GM21825 (cell line): Measurements from ENCODE around the gene SEC23A.
"Not testable (repeated sequence)": the region's sequence is repeated elsewhere in the genome, so short reads cannot be mapped to it uniquely, and the experiment has no call there.

Experiments used
- ATAC-seq: cut with Tn5 transposase; IDR thresholded peaks from one replicate; pipeline ENCODE4 v1.9.1; 2021; ENCODE audit warnings: mild to moderate bottlenecking, moderate library complexity; ENCODE audit not compliant: unreplicated experiment

Gene SEC23A

DNA sequence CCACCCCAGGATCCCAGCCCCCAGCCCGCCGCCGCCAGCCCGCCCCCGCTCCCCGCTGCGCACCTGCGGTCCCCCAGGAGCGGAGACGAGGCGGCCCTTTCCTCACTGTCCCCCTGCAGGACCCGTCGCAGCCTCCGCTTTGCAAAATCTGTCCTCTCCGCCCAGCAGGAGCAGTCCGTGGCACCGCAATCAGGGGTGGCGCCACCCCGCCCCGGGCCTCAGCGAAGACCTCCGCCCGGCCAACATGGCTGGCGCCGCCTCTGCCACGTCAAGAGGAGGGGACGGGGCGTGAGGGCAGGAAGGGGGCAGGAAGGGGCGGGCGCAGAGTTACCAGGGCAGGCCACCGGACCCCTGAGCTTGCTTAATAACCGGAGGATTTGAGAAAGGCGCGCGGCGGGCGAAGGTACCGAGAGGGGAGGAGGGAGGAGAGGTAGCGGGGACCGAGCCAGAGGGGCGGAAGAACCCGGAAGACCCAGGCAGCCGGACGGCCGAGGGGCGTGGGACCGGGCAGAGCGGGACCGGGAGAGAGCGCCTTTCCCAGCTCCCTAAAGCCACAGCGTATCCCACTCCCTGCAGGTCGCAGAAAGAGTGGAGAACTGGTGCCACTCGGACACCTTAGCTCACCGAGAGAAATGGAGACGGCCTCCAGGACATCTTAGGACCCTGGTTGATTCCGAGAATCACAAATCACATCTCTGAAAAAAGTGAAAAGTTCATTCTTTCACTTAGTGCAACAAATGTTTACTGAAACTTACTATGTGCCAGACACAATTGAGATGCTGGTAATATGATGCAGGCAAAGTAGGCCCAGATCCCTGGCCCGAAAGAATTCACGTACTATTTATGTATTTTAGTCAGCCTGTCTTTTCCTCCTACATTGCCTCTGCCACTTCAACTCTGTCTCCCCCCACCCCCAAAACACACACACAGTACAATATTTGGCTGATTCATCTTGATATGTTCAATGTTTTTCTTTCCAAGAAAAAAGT, at the start of gene SEC23A:
Gene SEC23A, minus strand, starts transcription at position 267 of the 989 bp plus-strand sequence. CDS start 7,117 bp downstream, outside the sequence.
- peak; percentile 96 for ATAC-seq

DNA sequence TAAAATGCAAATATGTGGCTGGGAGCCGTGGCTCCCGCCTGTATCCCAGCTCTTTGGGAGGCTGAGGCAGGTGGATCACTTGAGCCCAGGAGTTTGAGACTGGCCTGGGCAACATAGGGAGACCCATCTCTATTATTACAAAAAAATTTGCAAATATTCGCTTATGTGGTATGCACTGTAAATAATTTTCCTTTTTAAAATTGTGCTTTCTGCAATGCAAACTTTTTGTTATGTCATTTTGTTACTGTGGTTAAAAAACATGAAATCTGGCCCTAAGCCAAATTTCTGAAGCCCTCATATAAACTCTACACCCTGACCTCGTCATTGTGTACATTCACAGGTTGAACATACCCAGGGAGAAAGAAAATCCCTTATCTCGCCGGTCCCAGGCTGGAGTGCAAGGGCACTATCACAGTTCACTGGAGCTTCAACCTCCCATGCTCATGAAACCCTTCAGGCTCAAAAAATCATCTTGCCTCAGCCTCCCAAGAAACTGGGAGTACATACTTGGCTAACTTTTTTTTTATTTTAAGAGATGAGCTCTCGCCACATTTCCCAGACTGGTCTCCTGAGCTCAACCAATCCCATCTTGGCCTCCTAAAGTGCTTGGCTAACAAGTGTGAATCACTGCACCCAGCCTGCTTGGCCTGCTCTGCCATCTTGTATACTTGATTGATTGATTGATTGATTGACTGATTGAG, 42.4 kb upstream of the SEC23A start:
- no peak for ATAC-seq

DNA sequence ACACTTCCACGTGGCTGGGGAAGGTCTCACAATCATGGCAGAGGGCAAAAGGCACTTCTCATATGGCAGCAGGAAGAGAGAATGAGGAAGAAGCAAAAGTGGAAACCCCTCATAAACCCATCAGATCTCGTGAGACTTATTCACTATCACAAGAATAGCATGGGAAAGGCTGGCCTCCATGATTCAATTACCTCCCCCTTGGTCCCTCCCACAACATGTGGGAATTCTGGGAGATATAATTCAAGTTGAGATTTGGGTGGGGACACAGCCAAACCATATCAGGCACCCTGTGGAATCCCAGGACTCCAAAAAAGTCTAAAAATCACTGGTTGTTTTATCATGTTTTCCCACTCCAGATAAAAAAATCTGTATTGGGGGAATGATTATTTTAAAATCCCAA, 40.2 kb upstream of the SEC23A start:
- not testable (repeated sequence) for ATAC-seq

DNA sequence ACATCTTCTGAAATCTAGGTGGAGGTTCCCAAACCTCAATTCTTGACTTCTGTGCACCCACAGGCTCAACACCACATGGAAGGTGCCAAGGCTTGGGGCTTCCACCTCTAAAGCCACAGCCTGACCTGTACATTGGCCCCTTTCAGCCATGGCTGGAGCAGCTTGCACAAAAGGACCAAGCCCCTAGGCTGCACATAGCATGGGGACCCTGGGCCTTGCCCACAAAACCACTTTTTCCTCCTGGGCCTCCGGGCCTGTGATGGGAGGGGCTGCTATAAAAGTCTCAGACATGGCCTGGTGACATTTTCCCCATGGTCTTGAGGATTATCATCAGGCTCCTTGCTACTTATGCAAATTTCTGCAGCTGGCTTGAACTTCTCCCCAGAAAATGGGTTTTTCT, 38.6 kb upstream of the SEC23A start:
- not testable (repeated sequence) for ATAC-seq

DNA sequence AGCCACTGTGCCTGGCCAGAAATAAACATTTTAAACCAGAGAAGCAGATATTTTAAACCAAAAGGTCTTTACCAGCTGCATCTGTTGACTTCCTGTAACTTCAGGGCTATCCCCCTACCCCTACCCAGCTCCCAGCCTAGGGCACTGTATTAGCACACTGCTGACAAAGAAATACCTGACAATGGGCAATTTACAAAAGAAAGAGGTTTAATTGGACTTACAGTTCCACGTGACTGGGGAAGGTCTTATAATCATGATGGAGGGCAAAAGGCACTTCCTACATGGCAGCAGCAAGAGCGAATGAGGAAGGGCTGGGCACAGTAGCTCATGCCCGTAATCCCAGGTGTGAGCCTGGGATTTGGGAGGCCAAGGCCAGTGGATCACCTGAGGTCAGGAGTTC, 37.1 kb upstream of the SEC23A start:
- ATAC-seq, result no peak

DNA sequence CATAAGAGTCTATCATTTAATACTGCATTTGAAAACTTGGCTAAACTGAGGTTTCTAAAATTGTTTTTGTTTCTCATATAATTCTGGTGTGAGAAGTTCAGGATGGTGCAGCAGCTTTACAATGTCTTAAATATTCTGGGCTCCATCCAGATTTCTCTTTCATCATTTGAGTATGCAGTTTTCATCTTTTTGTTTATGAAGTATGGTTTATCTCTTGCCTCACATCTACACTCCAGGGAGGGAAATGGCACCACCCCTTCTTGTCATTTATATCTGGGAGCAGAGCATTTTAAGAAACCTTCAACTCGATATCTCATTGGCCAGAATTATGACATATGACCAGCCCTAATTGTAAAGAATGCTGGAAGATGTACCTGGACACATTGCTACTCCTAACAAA, 35.4 kb upstream of the SEC23A start:
- no peak for ATAC-seq

DNA sequence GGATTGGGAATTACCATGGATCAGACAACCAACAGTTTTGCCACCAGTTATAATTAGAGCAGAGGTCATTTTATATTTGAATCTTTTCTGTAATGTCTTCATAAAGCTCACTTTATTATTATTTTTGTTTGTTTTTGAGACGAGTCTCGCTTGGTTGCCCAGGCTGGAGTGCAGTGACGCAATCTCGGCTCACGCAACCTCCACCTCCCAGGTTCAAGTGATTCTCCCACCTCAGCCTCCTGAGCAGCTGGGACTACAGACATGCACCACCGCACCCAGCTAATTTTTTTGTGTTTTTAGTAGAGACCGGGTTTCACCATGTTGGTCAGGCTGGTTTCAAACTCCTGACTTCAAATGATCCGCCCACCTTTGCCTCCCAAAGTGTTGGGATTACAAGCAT, 34.8 kb upstream of the SEC23A start:
- ATAC-seq, result not testable (repeated sequence)

DNA sequence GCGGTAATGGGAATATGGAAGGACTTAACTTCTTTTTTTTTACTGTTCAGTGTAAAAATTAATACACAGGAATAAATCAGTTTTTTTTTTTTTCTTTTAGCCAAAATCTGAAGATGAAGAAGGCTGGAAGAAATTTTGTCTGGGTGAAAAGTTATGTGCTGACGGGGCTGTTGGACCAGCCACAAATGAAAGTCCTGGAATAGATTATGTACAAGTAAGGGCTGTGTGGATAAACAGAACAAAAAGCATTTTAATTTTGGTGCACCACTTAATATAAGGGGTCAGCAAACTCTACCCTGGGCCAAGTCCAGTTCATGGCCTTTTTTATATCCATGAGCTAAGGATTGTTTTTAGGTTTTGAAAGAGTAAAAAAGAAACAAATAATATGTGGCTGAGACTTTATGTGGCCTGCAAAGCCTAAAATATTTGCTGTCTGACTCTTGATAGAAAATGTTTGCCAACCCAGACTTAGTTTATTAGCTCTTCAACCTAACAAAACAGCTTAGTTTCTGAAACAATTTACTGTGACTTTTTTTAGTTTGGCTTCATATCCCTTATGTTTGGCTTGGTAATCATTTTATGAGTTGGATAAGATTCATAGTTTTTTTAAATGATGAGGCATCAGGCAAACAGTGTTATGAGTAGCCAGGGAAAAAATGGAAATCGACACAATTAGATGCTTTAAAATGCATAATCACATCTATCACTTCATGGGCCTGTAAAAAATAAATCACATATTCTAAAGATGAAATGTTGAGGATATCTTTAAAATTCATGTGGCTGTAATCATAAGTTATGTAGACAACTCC, 19.5 kb upstream of the SEC23A start:
- no peak for ATAC-seq

DNA sequence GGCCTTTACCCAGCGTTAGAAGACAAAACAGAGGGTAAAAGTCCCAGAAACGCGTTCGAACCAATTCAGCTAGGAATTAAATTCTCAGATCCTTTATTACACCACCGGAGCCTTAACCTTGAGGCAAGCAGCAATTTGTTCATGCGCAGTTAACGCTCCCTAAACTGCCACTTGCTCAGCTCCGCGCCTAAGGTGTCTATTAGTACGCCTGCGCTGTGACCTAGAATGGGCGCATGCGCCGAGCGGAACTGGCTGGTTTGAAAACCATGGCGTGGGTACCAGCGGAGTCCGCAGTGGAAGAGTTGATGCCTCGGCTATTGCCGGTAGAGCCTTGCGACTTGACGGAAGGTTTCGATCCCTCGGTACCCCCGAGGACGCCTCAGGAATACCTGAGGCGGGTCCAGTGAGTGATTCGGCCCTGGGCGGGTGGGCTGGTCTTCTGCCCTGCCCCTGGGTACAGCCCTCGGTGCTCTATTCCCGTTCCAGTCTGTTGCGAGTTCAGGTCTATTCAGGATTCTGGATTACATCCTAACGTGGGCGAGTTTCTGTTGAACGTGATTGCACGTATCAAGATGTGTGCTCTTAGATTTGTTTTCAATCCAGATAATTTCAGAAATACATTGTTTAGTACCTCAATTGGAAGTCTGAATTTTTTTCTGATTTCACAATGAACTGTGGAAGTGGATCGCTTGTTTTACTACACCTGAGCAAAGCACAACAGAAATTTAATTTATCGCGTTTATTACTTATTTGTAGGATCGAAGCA, 11.2 kb upstream of the SEC23A start, which contains the start of gene GEMIN2:
Gene GEMIN2, plus strand, starts transcription at position 251 of the 766 bp plus-strand sequence. Its CDS starts 16 bp downstream, at position 267.
- peak; percentile 91 for ATAC-seq

DNA sequence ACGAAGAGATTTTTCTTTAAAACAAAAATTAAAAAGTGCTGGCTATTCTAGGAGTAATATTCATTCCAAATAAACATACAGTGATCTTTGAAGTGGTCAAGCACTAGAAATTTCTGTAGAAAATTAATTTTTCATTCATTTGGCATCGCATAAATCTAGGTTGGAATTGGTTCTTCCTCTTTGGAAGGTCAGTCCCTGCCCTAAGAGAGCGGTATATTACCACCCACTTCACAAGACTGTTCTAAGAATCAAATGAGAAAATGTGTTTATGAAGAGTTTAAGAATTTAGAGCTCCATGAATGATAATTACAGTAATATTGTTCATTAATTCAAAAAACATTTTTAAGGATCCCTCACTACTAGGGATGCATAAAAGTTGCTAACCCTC, 10.6 kb upstream of the SEC23A start:
- ATAC-seq, result peak; percentile 4

DNA sequence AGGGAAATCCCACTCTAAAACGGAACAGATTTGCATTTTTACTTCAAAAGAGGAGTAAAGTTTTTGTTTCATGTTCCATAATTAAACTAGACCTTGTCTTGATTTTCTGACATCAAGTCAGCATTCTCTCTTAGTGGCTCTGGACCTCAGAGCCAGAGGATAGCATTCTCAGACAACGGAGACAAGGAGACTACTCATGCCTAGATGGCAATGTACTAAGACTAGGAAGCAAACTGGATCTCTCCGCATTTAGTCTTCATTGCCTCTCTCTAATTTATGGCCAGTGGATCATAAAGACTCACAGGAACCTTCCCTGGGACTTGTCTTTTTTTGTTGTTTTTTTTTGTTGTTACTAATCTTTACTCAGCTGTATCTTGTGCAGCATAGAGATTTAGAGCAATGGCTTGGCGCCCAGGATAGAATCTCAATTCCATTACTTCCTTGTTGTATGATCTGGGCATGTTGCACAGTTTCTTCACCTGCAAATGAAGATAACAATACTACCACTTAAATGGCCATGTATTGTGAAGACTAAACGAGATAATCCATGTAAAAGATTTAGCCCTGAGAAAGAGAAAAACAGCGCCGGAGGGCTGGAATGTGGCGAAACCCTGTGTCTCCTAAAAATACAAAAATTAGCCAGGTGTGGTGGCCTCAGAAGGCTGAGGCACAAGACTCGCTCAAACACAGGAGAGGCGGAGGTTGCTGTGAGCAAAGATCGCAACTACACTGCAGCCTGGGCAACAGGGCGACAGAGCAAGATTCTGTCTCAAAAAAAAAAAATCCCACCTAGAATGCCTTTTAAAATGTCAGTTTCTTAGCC, 7.1 kb upstream of the SEC23A start:
- ATAC-seq, result no peak

DNA sequence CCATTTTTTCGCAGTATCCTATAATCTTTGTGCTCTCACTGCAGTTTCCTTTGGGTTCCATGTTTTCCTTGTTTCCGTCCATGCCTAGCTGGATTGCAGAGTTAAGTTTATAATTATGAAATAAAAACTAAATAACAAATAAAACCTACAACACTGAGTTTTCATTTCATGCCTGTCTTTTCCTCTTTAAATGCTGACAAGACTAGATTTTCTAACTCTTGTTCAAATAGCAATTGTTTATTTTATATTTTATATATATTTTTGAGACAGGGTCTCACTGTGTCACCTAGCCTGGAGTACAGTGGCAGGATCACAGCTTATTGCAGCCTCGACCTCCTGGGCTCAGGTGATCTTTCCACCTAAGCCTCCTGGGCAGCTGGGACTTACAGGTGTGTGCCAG, 5.8 kb upstream of the SEC23A start:
- ATAC-seq, result no peak

DNA sequence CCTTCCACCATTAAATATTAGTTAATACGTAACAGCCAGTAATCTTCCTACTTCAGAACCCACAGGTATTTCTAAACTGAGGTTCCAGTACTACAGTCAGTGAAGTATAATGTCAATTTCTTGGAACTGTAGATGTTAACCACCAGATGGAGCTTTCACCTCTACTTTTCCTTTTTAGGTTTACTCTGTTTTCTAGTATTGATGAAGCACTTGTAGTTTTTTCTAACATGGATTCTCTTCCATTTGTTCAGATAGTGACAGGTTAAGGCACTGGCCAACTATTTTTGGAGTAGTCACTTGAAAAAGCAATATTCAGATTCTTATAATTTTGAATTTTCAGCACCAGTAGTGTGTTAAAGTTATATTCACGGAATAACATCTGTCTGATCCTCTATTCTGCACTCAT, 4.6 kb upstream of the SEC23A start:
- ATAC-seq, result no peak

DNA sequence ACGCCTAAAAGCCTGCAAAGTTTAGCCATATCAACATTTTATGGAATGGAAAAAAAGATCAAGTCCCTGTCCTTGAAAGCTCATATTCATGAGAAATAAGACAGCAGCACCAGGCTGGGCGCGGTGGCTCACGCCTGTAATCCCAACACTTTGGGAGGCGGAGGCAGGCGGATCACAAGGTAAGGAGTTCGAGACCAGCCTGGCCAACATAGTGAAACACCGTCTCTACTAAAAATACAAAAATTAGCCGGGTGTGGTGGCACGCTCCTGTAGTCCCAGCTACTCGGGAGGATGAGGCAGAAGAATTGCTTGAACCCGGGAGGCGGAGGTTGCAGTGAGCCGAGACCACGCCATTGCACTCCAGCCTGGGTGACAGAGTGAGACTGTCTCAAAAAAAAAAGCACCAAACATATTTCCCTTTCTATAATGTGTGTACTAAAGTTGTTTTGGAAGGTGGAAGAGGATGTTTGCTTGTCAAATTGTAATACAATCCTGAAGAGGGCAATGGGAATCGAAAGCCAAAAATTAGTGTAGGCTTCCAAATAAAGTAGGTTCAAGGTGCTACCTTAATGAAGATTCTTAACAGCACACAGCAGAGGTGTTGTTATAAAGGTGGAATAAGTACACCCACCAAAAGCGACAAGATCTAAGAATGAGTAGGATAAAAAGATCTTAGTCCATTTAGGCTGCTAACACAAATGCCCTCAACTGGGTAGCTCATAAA, 1.2 kb upstream of the SEC23A start:
- not testable (repeated sequence) for ATAC-seq

DNA sequence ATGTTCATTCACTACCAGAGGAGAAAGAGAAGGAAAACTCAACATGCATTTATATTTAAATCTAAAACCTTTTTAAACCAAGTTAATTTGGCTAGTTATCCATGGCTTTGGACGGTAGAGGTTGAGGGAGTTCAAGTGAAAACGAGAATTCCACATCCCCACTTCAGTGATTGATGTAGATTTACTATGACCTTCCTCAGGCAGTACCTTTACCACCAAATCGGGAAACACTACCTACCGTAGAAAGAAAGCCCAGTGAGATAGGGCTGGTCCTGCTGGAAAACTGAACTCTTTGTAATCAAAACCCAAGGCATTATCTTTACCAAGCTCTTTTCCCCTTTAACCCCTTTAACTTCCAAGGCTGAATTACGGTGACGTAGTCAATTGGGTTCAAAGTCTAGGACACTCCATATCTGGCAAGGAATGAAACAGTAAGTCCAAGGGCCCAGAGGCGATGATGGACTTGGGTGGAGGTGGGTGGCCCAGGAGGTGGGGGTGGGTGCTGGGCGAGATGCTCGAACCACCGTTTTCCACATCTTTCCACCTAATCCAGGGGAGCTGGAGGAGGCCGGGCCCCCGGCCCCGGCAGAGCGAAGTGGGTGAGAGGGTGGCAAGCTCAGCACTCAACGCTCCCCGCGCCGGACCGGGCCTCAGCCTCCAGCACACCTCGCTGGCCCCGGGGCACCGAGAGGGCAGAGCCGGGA, 618 bp downstream of the SEC23A start:
- ATAC-seq, result peak; percentile 8

DNA sequence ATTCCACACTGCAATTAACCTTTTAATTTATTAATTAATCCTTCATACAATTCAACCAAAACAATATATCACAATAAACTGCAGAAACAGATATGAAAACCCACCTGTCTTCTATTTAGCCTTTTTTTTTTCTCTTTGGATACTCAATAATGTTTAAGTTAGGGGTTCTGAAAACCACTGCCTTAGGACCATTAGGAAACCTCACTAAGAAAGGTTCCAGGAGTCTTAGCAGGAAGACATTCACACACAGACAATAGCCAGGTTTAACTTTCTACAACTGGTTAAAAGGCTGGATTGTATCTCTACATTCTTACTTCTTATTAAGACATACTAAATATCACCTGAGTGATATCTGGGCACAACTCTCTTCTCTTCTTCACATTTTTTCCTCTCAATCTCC, 3.3 kb downstream of the SEC23A start:
- ATAC-seq, result no peak

DNA sequence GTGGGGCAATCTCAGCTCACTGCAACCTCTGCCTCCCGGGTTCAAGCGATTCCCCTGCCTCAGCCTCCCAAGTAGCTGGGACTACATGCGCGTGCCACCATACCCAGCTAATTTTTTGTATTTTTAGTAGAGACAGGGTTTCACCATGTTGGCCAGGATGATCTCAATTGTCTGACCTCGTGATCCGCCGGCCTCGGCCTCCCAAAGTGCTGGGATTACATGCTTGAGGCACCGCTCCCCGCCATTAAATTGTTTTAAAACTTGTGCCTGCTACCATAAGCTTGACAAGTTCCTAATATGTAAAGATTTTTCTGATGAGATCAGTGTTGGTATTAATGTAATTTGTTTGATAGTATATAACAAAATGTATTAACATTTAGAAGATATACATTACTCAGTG, 3.8 kb downstream of the SEC23A start:
- not testable (repeated sequence) for ATAC-seq

DNA sequence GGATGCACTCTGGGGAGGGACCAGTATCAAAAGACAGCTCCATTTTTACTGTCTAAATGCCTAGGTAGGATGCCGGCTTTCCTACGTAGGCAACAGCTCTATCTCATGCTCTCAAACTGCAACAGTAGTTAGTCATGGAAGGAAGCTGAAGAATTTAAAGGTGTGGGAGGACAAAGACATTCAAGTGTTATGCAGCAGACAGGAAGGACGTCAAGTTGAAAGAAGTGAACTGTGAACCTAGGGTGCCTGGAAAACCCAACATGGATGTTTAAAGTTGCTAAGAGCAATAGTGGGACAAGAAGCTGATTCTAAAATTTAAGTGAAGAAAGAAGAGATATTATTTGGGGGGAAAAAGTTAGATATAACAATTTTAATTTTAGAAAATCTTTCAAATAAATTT, 5.9 kb downstream of the SEC23A start:
- ATAC-seq, result no peak
